GM19324 (cell line): ENCODE measurements around the gene MAP3K1.
"Not testable (repeated sequence)": the region's sequence is repeated elsewhere in the genome, so short reads cannot be mapped to it uniquely, and the experiment has no call there.

Experiments used
- ATAC-seq: cut with Tn5 transposase; IDR thresholded peaks from one replicate; pipeline ENCODE4 v1.9.1; 2021; ENCODE audit warnings: mild to moderate bottlenecking, moderate library complexity; ENCODE audit not compliant: unreplicated experiment, low FRiP score

The MAP3K1 gene

GRCh38 chr5:56815658-56816545 is 553 bp downstream of the MAP3K1 start:
- ATAC-seq = peak; percentile 45

- ATAC-seq = peak; percentile 36
These were observed 1.3 kb downstream of the MAP3K1 start for GRCh38 chr5:56816546-56817081.

GRCh38 chr5:56817263-56818014 is 2.1 kb downstream of the MAP3K1 start:
- ATAC-seq = no peak

- no peak for ATAC-seq
These were observed 3.2 kb downstream of the MAP3K1 start for GRCh38 chr5:56818450-56819037.

GRCh38 chr5:56819060-56819881 is 3.9 kb downstream of the MAP3K1 start:
- no peak for ATAC-seq

GRCh38 chr5:56821868-56822267 is 6.5 kb downstream of the MAP3K1 start:
- not testable (repeated sequence) for ATAC-seq

GRCh38 chr5:56822981-56823380 is 7.6 kb downstream of the MAP3K1 start:
- ATAC-seq = no peak

GRCh38 chr5:56824019-56824418 is 8.7 kb downstream of the MAP3K1 start:
- no peak for ATAC-seq

GRCh38 chr5:56825222-56825824 is 10.0 kb downstream of the MAP3K1 start:
- no peak for ATAC-seq

GRCh38 chr5:56827049-56827448 is 11.7 kb downstream of the MAP3K1 start:
- ATAC-seq = no peak

- no peak for ATAC-seq
These were observed 12.6 kb downstream of the MAP3K1 start for GRCh38 chr5:56827924-56828323.

- ATAC-seq = no peak
These were observed 14.0 kb downstream of the MAP3K1 start for GRCh38 chr5:56829137-56829908.

GRCh38 chr5:56831773-56832172 is 16.4 kb downstream of the MAP3K1 start:
- ATAC-seq = no peak

- ATAC-seq = no peak
These were observed 18.0 kb downstream of the MAP3K1 start for GRCh38 chr5:56833325-56833724.

- ATAC-seq = no peak
These were observed 22.0 kb downstream of the MAP3K1 start for GRCh38 chr5:56837381-56837780.

GRCh38 chr5:56837956-56838355 is 22.6 kb downstream of the MAP3K1 start:
- ATAC-seq = no peak

- no peak for ATAC-seq
These were observed 23.2 kb downstream of the MAP3K1 start for GRCh38 chr5:56838409-56839039.

GRCh38 chr5:56839062-56839461 is 23.7 kb downstream of the MAP3K1 start:
- no peak for ATAC-seq

- no peak for ATAC-seq
These were observed 25.2 kb downstream of the MAP3K1 start for GRCh38 chr5:56840597-56840996.
